ENCODE data around the gene CELSR1.

Gene CELSR1

GRCh38 chr22:46411347-46411746 lies 126.1 kb downstream of the CELSR1 start:
- Histone ChIP-seq H2AFZ (ENCODE audit: low read length) (no peak overlapping the region), H4K20me1 (ENCODE audit: insufficient read depth, low read length) (no peaks in the 10 kb centered on the region), H3F3A (ENCODE audit: insufficient read depth, low read length) (no peaks in the 10 kb centered on the region), H3K4me1 (ENCODE audit: low read length) (no peaks in the 10 kb centered on the region), H3K36me3 (replicated peaks; ENCODE audit: insufficient read depth, low read length) (no peaks in the 10 kb centered on the region), H3K27me3 (replicated peaks; ENCODE audit: insufficient read depth, low read length) (peaks cover 78% of the 10 kb centered on the region), H3K4me3 (ENCODE audit: low read length) (no peak overlapping the region), H3K27ac (ENCODE audit: low read length) (no peak overlapping the region), H3K9me2 (replicated peaks; ENCODE audit: insufficient read depth, low read length) (no peaks in the 10 kb centered on the region), H3K9ac (ENCODE audit: low read length) (no peak overlapping the region), H3K79me2 (ENCODE audit: low read length) (no peaks in the 10 kb centered on the region), H3K9me3 (replicated peaks; ENCODE audit: insufficient read depth, low read length) (no peaks in the 10 kb centered on the region), H3K4me2 (ENCODE audit: low read depth, low read length) (no peak overlapping the region)
- no peak for TF ChIP-seq EZH2phosphoT487 (IDR thresholded peaks at IDR 0.05; ENCODE audit: low read length)
- TF ChIP-seq EZH2 (optimal IDR thresholded peaks at IDR 0.05; ENCODE audit: low read depth, low read length) = no peak
- no peak for TF ChIP-seq CTCF (IDR thresholded peaks at IDR 0.05; ENCODE audit: low read length)
- no peak for DNase-seq

- H3K9me2 ChIP-seq (replicated peaks; ENCODE audit: insufficient read depth, low read length) = no peaks in the 10 kb centered on the region
- H3K9me3 ChIP-seq (replicated peaks; ENCODE audit: insufficient read depth, low read length) = no peaks in the 10 kb centered on the region
- no peaks in the 10 kb centered on the region for H3F3A ChIP-seq (ENCODE audit: insufficient read depth, low read length)
- H3K4me1 ChIP-seq (ENCODE audit: low read length) = no peaks in the 10 kb centered on the region
- peaks cover 75% of the 10 kb centered on the region for H3K27me3 ChIP-seq (replicated peaks; ENCODE audit: insufficient read depth, low read length)
- H4K20me1 ChIP-seq (ENCODE audit: insufficient read depth, low read length) = no peaks in the 10 kb centered on the region
- H3K79me2 ChIP-seq (ENCODE audit: low read length) = no peaks in the 10 kb centered on the region
- TF ChIP-seq CTCF (IDR thresholded peaks at IDR 0.05; ENCODE audit: low read length) = no peak
- TF ChIP-seq EZH2phosphoT487 (IDR thresholded peaks at IDR 0.05; ENCODE audit: low read length) = no peak
- TF ChIP-seq EZH2 (optimal IDR thresholded peaks at IDR 0.05; ENCODE audit: low read depth, low read length) = no peak
- no peak overlapping the region for H2AFZ ChIP-seq (ENCODE audit: low read length)
- H3K4me2 ChIP-seq (ENCODE audit: low read depth, low read length) = no peak overlapping the region
- no peaks in the 10 kb centered on the region for H3K36me3 ChIP-seq (replicated peaks; ENCODE audit: insufficient read depth, low read length)
- DNase-seq = no peak
- H3K4me3 ChIP-seq (ENCODE audit: low read length) = no peak overlapping the region
- no peak overlapping the region for H3K27ac ChIP-seq (ENCODE audit: low read length)
- no peak overlapping the region for H3K9ac ChIP-seq (ENCODE audit: low read length)
Measured at GRCh38 chr22:46410291-46410808, 127.1 kb downstream of the CELSR1 start.

- Histone ChIP-seq H3K9me3 (replicated peaks; ENCODE audit: insufficient read depth, low read length) (no peaks in the 10 kb centered on the region), H3K9me2 (replicated peaks; ENCODE audit: insufficient read depth, low read length) (no peaks in the 10 kb centered on the region), H3K36me3 (replicated peaks; ENCODE audit: insufficient read depth, low read length) (no peaks in the 10 kb centered on the region), H3K4me2 (ENCODE audit: low read depth, low read length) (no peak overlapping the region), H3K4me1 (ENCODE audit: low read length) (no peaks in the 10 kb centered on the region), H3K27ac (ENCODE audit: low read length) (no peak overlapping the region), H3K27me3 (replicated peaks; ENCODE audit: insufficient read depth, low read length) (peaks cover 75% of the 10 kb centered on the region), H2AFZ (ENCODE audit: low read length) (no peak overlapping the region), H3K4me3 (ENCODE audit: low read length) (no peak overlapping the region), H4K20me1 (ENCODE audit: insufficient read depth, low read length) (no peaks in the 10 kb centered on the region), H3K79me2 (ENCODE audit: low read length) (no peaks in the 10 kb centered on the region), H3F3A (ENCODE audit: insufficient read depth, low read length) (no peaks in the 10 kb centered on the region), H3K9ac (ENCODE audit: low read length) (no peak overlapping the region)
- TF ChIP-seq EZH2phosphoT487 (IDR thresholded peaks at IDR 0.05; ENCODE audit: low read length) = no peak
- TF ChIP-seq CTCF (IDR thresholded peaks at IDR 0.05; ENCODE audit: low read length) = no peak
- TF ChIP-seq EZH2 (optimal IDR thresholded peaks at IDR 0.05; ENCODE audit: low read depth, low read length) = no peak
- no peak for DNase-seq
Measured at GRCh38 chr22:46409631-46410210, 127.7 kb downstream of the CELSR1 start.
